Mesenchymal stem cell (in vitro differentiated cells and primary cell): Measurements from ENCODE around the gene KANSL2.

Experiments used
- DNase-seq: peaks from one replicate; pipeline ENCODE4 v3.0.0-alpha.2; 2013
- H2AFZ ChIP-seq: one replicate; pipeline ENCODE4 v1.6.1; 2013; ENCODE audit warnings: low read depth, mild to moderate bottlenecking, control low read depth, inconsistent platforms, low read length, moderate library complexity
- H2AK5ac ChIP-seq: 2 replicates; pipeline ENCODE4 v1.6.1; 2013; ENCODE audit warnings: low read length, moderate library complexity, mild to moderate bottlenecking, inconsistent platforms; ENCODE audit not compliant: severe bottlenecking
- H2BK120ac ChIP-seq: one replicate; pipeline ENCODE4 v1.6.1; 2013; ENCODE audit warnings: low read depth, mild to moderate bottlenecking, inconsistent platforms, low read length, moderate library complexity
- H2BK12ac ChIP-seq, 2 experiments: one replicate each; pipeline ENCODE4 v1.6.1; 2013; ENCODE audit warnings: inconsistent platforms in 2 of 2, low read length in 2 of 2, mild to moderate bottlenecking in 2 of 2, moderate library complexity in 2 of 2, control low read depth in 1 of 2
- H2BK15ac ChIP-seq: one replicate; pipeline ENCODE4 v1.6.1; 2013; ENCODE audit warnings: mild to moderate bottlenecking, low read depth, inconsistent platforms; ENCODE audit not compliant: poor library complexity, severe bottlenecking
- H2BK5ac ChIP-seq: 2 replicates; pipeline ENCODE4 v1.6.1; 2013; ENCODE audit warnings: low read depth, mild to moderate bottlenecking, low read length, control low read depth, inconsistent platforms; ENCODE audit not compliant: poor library complexity, severe bottlenecking
- H3K14ac ChIP-seq, 2 experiments: one replicate each; pipeline ENCODE4 v1.6.1; 2013; ENCODE audit warnings: inconsistent platforms in 2 of 2, low read length in 2 of 2, control low read depth in 1 of 2, mild to moderate bottlenecking in 1 of 2, moderate library complexity in 1 of 2
- H3K18ac ChIP-seq, 2 experiments: one replicate each; pipeline ENCODE4 v1.6.1; 2013; ENCODE audit warnings: inconsistent platforms in 2 of 2, low read length in 2 of 2, control low read depth in 1 of 2, low read depth in 1 of 2, mild to moderate bottlenecking in 1 of 2
- H3K23ac ChIP-seq, 2 experiments: one replicate each; pipeline ENCODE4 v1.6.1; 2013; ENCODE audit warnings: inconsistent platforms in 2 of 2, low read length in 2 of 2, mild to moderate bottlenecking in 2 of 2, moderate library complexity in 2 of 2, control low read depth in 1 of 2
- H3K27ac ChIP-seq: 2 replicates; pipeline ENCODE4 v1.5.1; 2013; ENCODE audit warnings: mild to moderate bottlenecking, moderate library complexity, low read length, control low read depth, inconsistent platforms; ENCODE audit not compliant: poor library complexity, severe bottlenecking
- H3K27me3 ChIP-seq, 2 experiments: 2 replicates each; pipeline versions ENCODE4 v1.6.1 to v1.7.0; 2013; ENCODE audit warnings: low read length in 2 of 2, mild to moderate bottlenecking in 2 of 2, moderate library complexity in 2 of 2, control low read depth in 1 of 2, inconsistent platforms in 1 of 2; ENCODE audit not compliant: control insufficient read depth in 1 of 2, insufficient read depth in 1 of 2
- H3K36me3 ChIP-seq, 2 experiments: 2 replicates each; pipeline versions ENCODE4 v1.6.1 to v1.7.0; 2013; ENCODE audit warnings: low read length in 2 of 2, control low read depth in 1 of 2, inconsistent platforms in 1 of 2, low read depth in 1 of 2, mild to moderate bottlenecking in 1 of 2; ENCODE audit not compliant: insufficient read depth in 2 of 2, control insufficient read depth in 1 of 2
- H3K4ac ChIP-seq, 2 experiments: one replicate each; pipeline ENCODE4 v1.6.1; 2013; ENCODE audit warnings: inconsistent platforms in 2 of 2, low read length in 2 of 2, mild to moderate bottlenecking in 2 of 2, moderate library complexity in 2 of 2, control low read depth in 1 of 2, low read depth in 1 of 2
- H3K4me1 ChIP-seq: 2 replicates; pipeline ENCODE4 v1.6.1; 2013; ENCODE audit warnings: low read depth, low read length, control low read depth; ENCODE audit not compliant: control insufficient read depth, insufficient read depth
- H3K4me2 ChIP-seq: 2 replicates; pipeline ENCODE4 v1.6.1; 2013; ENCODE audit warnings: low read length, mild to moderate bottlenecking, inconsistent platforms; ENCODE audit not compliant: poor library complexity, severe bottlenecking
- H3K4me3 ChIP-seq, 2 experiments: 2 replicates each; pipeline versions ENCODE4 v1.5.1 to v1.7.0; 2013; ENCODE audit warnings: low read length in 2 of 2, mild to moderate bottlenecking in 2 of 2, control low read depth in 1 of 2, low read depth in 1 of 2; ENCODE audit not compliant: insufficient read depth in 1 of 2
- H3K79me1 ChIP-seq: replicated peaks from 2 replicates; pipeline ENCODE4 v1.6.1; 2013; ENCODE audit warnings: mild to moderate bottlenecking, control low read depth, low read length, inconsistent platforms; ENCODE audit not compliant: poor library complexity, severe bottlenecking
- H3K9ac ChIP-seq: 2 replicates; pipeline ENCODE4 v1.7.0; 2013; ENCODE audit warnings: mild to moderate bottlenecking, low read length, moderate library complexity
- H3K9me3 ChIP-seq: 2 replicates; pipeline ENCODE4 v1.7.0; 2013; ENCODE audit warnings: mild to moderate bottlenecking, low read length; ENCODE audit not compliant: control insufficient read depth
- H4K8ac ChIP-seq: one replicate; pipeline ENCODE4 v1.6.1; 2013; ENCODE audit warnings: inconsistent platforms, mild to moderate bottlenecking, low read length, moderate library complexity
- H4K91ac ChIP-seq: one replicate; pipeline ENCODE4 v1.6.1; 2013; ENCODE audit warnings: mild to moderate bottlenecking, low read length, inconsistent platforms
- WGBS: methylation state at CpG from one replicate; pipeline ENCODE4 v1.1.7; 2013; ENCODE audit warnings: mixed read lengths; 5-methylcytosine and 5-hydroxymethylcytosine counted together

Gene KANSL2

GRCh38 chr12:48681399-48681709 lies 684 bp downstream of the KANSL2 start:
- H2BK12ac ChIP-seq, result peak overlapping the region in 1 of 2 experiments; percentile 37
- H3K4me3 ChIP-seq, result peak overlapping the region; percentile 83 to 88
- no peak overlapping the region for H4K91ac ChIP-seq
- no peak overlapping the region for H3K27ac ChIP-seq
- H3K79me1 ChIP-seq, result no peaks in the 10 kb centered on the region
- WGBS, result 0% methylated on average over 11 of the region's 11 CpGs
- H3K27me3 ChIP-seq, result no peaks in the 10 kb centered on the region
- H3K9ac ChIP-seq, result peak overlapping the region; percentile 94
- H3K4ac ChIP-seq, result peak overlapping the region in 1 of 2 experiments; percentile 68
- H3K18ac ChIP-seq, result peak overlapping the region in 1 of 2 experiments; percentile 94
- H2BK5ac ChIP-seq, result peak overlapping the region; percentile 57
- H2BK15ac ChIP-seq, result no peak overlapping the region
- H3K14ac ChIP-seq, result peak overlapping the region in 1 of 2 experiments; percentile 71
- peak overlapping the region; percentile 51 for H3K4me2 ChIP-seq
- H2BK120ac ChIP-seq, result no peak overlapping the region
- DNase-seq, result no peak
- no peak overlapping the region for H2AFZ ChIP-seq
- H3K9me3 ChIP-seq, result no peaks in the 10 kb centered on the region
- H3K4me1 ChIP-seq, result peaks cover 12% of the 10 kb centered on the region
- H3K36me3 ChIP-seq, result peaks cover 2 to 38% of the 10 kb centered on the region in 2 experiments
- no peak overlapping the region for H2AK5ac ChIP-seq
- H4K8ac ChIP-seq, result no peak overlapping the region
- peak overlapping the region in 1 of 2 experiments; percentile 64 for H3K23ac ChIP-seq

DNA sequence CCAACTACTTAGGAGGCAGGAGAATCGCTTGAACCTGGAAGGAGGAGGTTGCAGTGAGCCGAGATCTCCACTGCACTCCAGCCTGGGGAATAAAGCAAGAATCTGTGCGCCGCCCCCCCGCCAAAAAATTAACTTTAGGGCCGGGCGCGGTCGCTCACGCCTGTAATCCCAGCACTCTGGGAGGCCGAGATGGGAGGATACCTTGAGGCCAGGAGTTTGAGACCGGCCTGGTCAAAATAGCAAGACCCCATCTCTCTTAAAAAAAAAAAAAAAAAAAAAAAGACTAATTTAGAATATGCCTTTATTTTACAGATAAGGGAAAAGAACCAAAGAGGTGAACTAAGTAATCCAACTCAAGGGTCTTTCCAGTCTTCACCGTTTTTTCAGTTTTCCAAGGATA lies 1.2 kb downstream of the KANSL2 start:
- Histone ChIP-seq H3K36me3 (peaks cover 7 to 42% of the 10 kb centered on the region in 2 experiments), H3K23ac (peak overlapping the region in 1 of 2 experiments; percentile 70), H3K14ac (no peak overlapping the region), H3K79me1 (no peaks in the 10 kb centered on the region), H4K8ac (no peak overlapping the region), H3K4me2 (peak overlapping the region; percentile 51), H3K4me1 (peaks cover 13% of the 10 kb centered on the region), H2AK5ac (no peak overlapping the region), H3K4ac (no peak overlapping the region), H4K91ac (no peak overlapping the region), H3K27me3 (no peaks in the 10 kb centered on the region), H2BK12ac (no peak overlapping the region), H2BK15ac (no peak overlapping the region), H2AFZ (no peak overlapping the region), H2BK5ac (no peak overlapping the region), H3K27ac (no peak overlapping the region), H3K4me3 (peak overlapping the region in 1 of 2 experiments; percentile 88), H3K18ac (no peak overlapping the region), H3K9me3 (no peaks in the 10 kb centered on the region), H2BK120ac (no peak overlapping the region), H3K9ac (peak overlapping the region; percentile 94)
- 87% methylated on average over 10 of the region's 13 CpGs for WGBS
- DNase-seq, result no peak

- H2BK12ac ChIP-seq, result no peak overlapping the region
- WGBS, result 85% methylated on average over 3 of the region's 3 CpGs
- H3K9me3 ChIP-seq, result no peaks in the 10 kb centered on the region
Observed at GRCh38 chr12:48678551-48679185, 3.4 kb downstream of the KANSL2 start.

DNA sequence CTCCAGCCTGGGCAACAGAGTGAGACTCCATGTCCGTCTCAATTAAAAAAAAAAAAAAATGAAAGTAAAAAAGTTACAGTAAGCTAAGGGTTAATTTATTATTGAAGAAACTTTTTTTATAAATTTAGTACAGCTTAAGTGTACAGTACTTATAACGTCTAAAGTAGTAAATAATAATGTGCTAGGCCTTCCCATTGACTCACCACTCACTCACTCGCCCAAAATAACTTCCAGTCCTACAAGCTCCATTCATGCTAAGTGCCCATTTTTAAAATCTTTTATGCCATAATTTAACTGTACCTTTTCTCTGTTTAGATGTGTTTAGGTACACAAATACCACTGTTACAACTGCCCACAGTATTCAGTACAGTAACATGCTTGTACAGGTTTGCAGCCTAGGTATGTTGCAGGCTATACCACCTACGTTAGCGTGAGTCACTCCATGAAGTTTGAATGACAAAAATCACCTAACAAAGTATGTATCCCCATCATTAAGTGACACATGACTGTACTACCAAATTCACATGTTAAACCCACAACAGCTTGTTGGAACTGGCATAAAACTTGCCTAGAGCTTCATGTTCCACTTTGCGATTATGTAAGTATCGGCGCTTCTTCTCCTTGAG lies 10.7 kb downstream of the KANSL2 start:
- H3K36me3 ChIP-seq, result peaks cover 54 to 87% of the 10 kb centered on the region in 2 experiments
- no peaks in the 10 kb centered on the region for H3K27me3 ChIP-seq
- H4K91ac ChIP-seq, result no peak overlapping the region
- no peak overlapping the region for H3K4ac ChIP-seq
- no peak overlapping the region for H3K18ac ChIP-seq
- no peak overlapping the region for H4K8ac ChIP-seq
- H2BK120ac ChIP-seq, result no peak overlapping the region
- no peak overlapping the region for H2BK12ac ChIP-seq
- H2BK5ac ChIP-seq, result no peak overlapping the region
- no peak overlapping the region for H3K23ac ChIP-seq
- no peak overlapping the region for H3K27ac ChIP-seq
- H2AK5ac ChIP-seq, result no peak overlapping the region
- no peaks in the 10 kb centered on the region for H3K9me3 ChIP-seq
- H3K4me2 ChIP-seq, result no peak overlapping the region
- H3K4me3 ChIP-seq, result no peak overlapping the region
- WGBS, result 99% methylated on average over 5 of the region's 8 CpGs
- no peak overlapping the region for H3K14ac ChIP-seq
- no peak overlapping the region for H2BK15ac ChIP-seq
- H3K79me1 ChIP-seq, result peaks cover 14% of the 10 kb centered on the region
- H3K4me1 ChIP-seq, result peaks cover 2% of the 10 kb centered on the region
- H3K9ac ChIP-seq, result peak overlapping the region; percentile 6
- no peak overlapping the region for H2AFZ ChIP-seq
- no peak for DNase-seq

More at GRCh38 chr12:48678551-48679185, 3.4 kb downstream of the KANSL2 start:
- Histone ChIP-seq H4K91ac (no peak overlapping the region), H2AFZ (no peak overlapping the region), H3K4me1 (peaks cover 13% of the 10 kb centered on the region), H2BK5ac (no peak overlapping the region), H3K79me1 (peaks cover under 1% of the 10 kb centered on the region), H3K18ac (no peak overlapping the region), H2AK5ac (no peak overlapping the region), H3K36me3 (peaks cover 11 to 59% of the 10 kb centered on the region in 2 experiments), H3K27ac (no peak overlapping the region), H2BK120ac (no peak overlapping the region), H3K14ac (no peak overlapping the region), H2BK15ac (no peak overlapping the region), H3K4me3 (peak overlapping the region in 1 of 2 experiments; percentile 88), H3K9ac (peak overlapping the region; percentile 61), H4K8ac (no peak overlapping the region), H3K23ac (no peak overlapping the region), H3K27me3 (no peaks in the 10 kb centered on the region), H3K4me2 (no peak overlapping the region), H3K4ac (no peak overlapping the region)
- no peak for DNase-seq
